GM19395 (cell line): ENCODE results near the gene DLGAP4.
"Not testable (repeated sequence)": the region's sequence is repeated elsewhere in the genome, so short reads cannot be mapped to it uniquely, and the experiment has no call there.

ENCODE experiments used
- ATAC-seq: cut with Tn5 transposase; IDR thresholded peaks from one replicate; pipeline ENCODE4 v1.9.1; 2021; ENCODE audit warnings: mild to moderate bottlenecking, moderate library complexity; ENCODE audit not compliant: unreplicated experiment

The DLGAP4 gene

GRCh38 chr20:36547186-36548005, 241.3 kb downstream of the DLGAP4 start:
- no peak for ATAC-seq

GRCh38 chr20:36548006-36548315, 241.8 kb downstream of the DLGAP4 start:
- no peak for ATAC-seq

GRCh38 chr20:36548704-36549627, 242.8 kb downstream of the DLGAP4 start:
- no peak for ATAC-seq

- ATAC-seq = no peak
Measured at GRCh38 chr20:36549628-36549941, 243.4 kb downstream of the DLGAP4 start.

GRCh38 chr20:36549942-36550789, 244.0 kb downstream of the DLGAP4 start:
- ATAC-seq = no peak

- no peak for ATAC-seq
Measured at GRCh38 chr20:36550790-36551299, 244.7 kb downstream of the DLGAP4 start.

GRCh38 chr20:36555248-36555647, 249.1 kb downstream of the DLGAP4 start:
- no peak for ATAC-seq

- no peak for ATAC-seq
Measured at GRCh38 chr20:36562724-36563123, 256.6 kb downstream of the DLGAP4 start.

GRCh38 chr20:36563374-36563773, 257.2 kb downstream of the DLGAP4 start:
- ATAC-seq = no peak

- ATAC-seq = not testable (repeated sequence)
Measured at GRCh38 chr20:36564078-36564725, 258.1 kb downstream of the DLGAP4 start.

- not testable (repeated sequence) for ATAC-seq
Measured at GRCh38 chr20:36564726-36565121, 258.6 kb downstream of the DLGAP4 start.

GRCh38 chr20:36565520-36565919, 259.4 kb downstream of the DLGAP4 start:
- ATAC-seq = no peak

GRCh38 chr20:36569847-36570429, 263.8 kb downstream of the DLGAP4 start:
- no peak for ATAC-seq

GRCh38 chr20:36571564-36572504, 265.7 kb downstream of the DLGAP4 start:
- ATAC-seq = no peak

GRCh38 chr20:36572701-36573102, 266.6 kb downstream of the DLGAP4 start:
- ATAC-seq = peak; percentile 37

- peak; percentile 64 for ATAC-seq
Measured at GRCh38 chr20:36573103-36573797, 267.1 kb downstream of the DLGAP4 start, which contains the start of gene TGIF2. Gene TGIF2 (plus strand): TSS chr20:36573597. CDS start chr20:36578775, 5,178 bp downstream.

- ATAC-seq = peak; percentile 7
Measured at GRCh38 chr20:36573798-36574365, 267.7 kb downstream of the DLGAP4 start.
